ENCODE measurements around the gene NOP56. TPM values are rescaled to one million over a fixed set of nuclear protein-coding genes. Genes with fewer than 3 reads are reported as not detected.

Gene NOP56, protein sequence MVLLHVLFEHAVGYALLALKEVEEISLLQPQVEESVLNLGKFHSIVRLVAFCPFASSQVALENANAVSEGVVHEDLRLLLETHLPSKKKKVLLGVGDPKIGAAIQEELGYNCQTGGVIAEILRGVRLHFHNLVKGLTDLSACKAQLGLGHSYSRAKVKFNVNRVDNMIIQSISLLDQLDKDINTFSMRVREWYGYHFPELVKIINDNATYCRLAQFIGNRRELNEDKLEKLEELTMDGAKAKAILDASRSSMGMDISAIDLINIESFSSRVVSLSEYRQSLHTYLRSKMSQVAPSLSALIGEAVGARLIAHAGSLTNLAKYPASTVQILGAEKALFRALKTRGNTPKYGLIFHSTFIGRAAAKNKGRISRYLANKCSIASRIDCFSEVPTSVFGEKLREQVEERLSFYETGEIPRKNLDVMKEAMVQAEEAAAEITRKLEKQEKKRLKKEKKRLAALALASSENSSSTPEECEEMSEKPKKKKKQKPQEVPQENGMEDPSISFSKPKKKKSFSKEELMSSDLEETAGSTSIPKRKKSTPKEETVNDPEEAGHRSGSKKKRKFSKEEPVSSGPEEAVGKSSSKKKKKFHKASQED
- total RNA-seq: 100 to 1,000 TPM; 292 to 302 TPM

DNA sequence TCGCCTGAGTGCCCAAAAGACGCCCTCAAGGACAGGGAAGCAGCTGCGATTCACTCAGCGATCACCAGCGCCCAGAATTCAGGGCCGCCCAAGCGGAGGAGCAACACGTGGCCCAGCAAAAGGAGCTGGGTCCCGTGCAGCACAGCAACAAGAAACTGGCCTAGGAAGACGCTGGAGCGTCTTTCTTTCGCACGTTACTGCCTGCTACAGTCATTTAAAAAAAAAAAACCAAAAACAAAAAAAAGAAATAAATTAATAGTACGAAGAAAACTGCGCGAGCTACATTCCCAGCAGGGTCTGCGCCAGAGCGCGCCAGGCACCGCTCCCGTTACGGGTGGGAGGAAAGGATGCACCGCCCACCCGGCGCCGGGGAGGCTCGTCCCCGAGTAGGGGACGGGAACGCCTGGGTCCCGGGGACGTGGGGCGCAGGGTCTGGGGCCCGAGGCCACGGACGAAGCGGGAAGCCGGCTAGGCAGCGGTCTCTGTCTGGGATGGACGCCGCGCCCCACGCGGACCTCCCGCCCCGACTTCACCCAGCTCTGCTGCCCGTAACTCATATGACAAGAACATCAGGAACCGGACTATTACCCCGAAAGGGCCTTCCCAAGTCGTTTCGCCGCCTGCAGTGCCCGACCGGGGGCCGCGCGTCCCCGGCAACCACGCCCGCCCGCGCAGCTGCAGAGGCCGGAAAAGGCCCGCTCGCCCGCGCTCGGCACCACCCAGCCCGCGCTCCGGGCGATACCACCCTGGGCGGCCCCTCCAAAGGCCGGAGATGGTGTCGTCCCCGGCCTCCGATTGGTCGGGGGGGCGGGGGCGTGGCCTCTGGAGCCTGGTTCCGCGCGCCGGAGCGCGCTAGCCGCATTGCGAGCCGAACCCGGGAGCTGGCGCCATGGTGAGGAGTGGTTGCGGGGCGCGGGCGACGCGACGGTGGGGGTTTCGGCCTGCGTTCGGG, at the start of gene NOP56:
Gene NOP56 (plus strand): TSS at position 861 of the 952 bp plus-strand sequence. CDS start 29 bp downstream, at position 890.

DNA sequence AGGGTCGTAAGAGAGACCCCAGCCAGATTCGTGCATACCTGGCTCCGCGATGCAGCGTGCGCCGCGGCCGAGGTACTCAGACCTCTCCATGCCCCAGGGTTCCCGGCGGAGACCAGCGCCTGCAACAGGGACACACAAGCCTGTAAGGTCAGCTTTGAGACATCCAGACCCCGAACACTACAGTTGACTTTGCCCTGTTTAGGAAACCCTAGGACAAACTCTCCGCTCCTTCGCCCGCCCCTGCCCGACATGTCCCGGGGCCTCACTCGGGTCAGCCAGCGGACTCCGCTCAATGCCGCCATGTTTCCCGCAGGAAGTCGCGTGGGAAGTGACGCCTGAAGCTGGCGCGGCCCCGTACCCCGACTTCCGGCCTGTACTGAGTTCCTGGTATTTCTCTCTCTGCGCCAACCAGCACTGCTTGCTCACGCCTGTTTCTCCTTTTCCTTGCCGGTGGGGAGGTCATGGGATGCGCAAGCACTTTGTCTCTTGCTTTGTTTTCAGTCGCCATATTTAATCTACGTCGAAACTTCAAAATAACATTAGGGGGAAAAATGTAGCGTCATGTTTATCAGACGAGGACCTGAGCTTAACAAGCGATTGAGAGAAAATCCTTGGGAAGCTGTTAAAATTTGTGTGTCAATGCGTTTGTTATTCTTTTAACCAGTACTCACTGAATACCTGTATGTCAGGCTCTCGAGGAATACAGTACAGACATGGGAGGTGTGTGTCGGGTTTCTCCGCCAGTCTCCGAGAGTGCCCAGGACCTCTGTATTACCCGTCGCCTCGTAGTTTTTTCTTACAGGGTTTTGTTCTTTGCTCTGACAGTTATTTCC, 11.7 kb downstream of the NOP56 start, which contains the start of gene IDH3B:
Gene IDH3B (minus strand): TSS at position 330 of the 833 bp plus-strand sequence. CDS start 28 bp downstream, at position 302.

DNA sequence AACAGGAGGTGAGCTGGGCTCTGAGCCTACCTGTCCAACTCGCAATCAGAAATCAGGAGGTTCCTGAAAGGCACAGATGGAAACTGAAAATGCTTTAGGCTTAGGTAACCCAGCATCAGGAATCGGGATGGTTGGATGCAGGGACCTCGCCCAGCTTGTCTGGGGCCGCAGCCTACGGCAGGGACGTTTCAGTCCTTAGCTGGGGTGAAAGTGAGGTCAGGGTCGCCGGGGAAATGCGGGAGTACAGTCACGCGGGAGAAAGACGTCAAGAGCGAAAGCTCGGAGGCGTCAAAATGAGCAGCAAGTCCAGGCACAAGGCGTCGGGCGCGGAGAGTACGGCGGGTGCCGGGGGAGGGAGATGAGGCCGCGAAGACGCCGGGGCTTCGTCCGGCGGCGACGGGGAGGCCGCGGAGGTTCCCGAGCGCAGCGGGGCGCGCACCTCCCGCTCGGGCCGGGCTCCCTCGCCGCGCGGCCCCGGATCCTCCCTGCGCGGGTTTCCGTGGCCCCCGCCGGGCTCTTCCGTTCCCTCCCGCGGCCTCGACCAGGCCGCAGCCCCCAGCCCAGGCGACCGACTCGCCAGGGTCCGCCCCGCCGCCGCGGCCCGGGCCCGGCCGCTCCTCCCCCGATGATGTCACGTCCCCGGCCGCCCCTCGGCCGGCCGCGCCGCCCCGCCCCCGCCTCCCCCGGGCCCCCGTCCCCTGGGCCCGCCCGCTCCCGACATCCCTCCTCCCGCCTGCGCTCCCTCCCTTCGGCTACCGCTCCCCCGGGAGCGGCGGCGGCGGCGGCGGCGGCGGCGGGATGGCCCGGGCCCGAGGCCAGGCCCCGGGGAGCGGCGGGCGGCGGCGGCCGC, 39.8 kb downstream of the NOP56 start, which contains the start of gene EBF4:
Gene EBF4 (plus strand): TSS at position 745 of the 850 bp plus-strand sequence. CDS start 866 bp downstream, outside the sequence.

Small RNAs within 50 kb of the gene (microRNA-seq; reads per million reads assigned to microRNA genes)
- gene MIR1292 (ENCODE audit: borderline microRNAs expressed, borderline replicate concordance): 12.7 reads per million, percentile 46 among the genes with 10 or more reads in this experiment

Other genes with a start within 250 kb of the NOP56 start
- gene SNRPB, start 181.8 kb upstream of the NOP56 start, total RNA-seq: 100 to 1,000 TPM; 216 to 232 TPM
- 1 to 10 TPM; 6.7 to 8.3 TPM for gene ZNF343, start 143.7 kb upstream of the NOP56 start, total RNA-seq
- not detected for gene TMC2, start 116.1 kb upstream of the NOP56 start, total RNA-seq
- 10 to 100 TPM; 87.3 to 92.1 TPM for gene IDH3B, start 11.6 kb downstream of the NOP56 start, total RNA-seq
- gene EBF4, start 40.1 kb downstream of the NOP56 start, total RNA-seq: 1 to 10 TPM in 1 of 2 experiments, under 1 TPM in 1; 0.36 to 2.0 TPM
- under 1 TPM; 0.10 to 0.12 TPM for gene CPXM1, start 148.0 kb downstream of the NOP56 start, total RNA-seq
- not detected for gene C20orf141, start 162.4 kb downstream of the NOP56 start, total RNA-seq
- gene TMEM239, start 163.7 kb downstream of the NOP56 start, total RNA-seq: not detected
- 10 to 100 TPM; 30.1 to 30.7 TPM for gene PCED1A, start 188.0 kb downstream of the NOP56 start, total RNA-seq
- 10 to 100 TPM; 49.8 to 52.4 TPM for gene VPS16, start 188.1 kb downstream of the NOP56 start, total RNA-seq
- gene PTPRA, start 220.8 kb downstream of the NOP56 start, total RNA-seq: 10 to 100 TPM; 56.6 to 60.8 TPM